GM23248 (cell line): ENCODE data around the gene KL. TPM values are rescaled to one million over a fixed set of nuclear protein-coding genes. Genes with fewer than 3 reads are reported as not detected.

Source experiments
- DNase-seq: peaks from one replicate; pipeline ENCODE4 v3.0.0-alpha.2; 2015
- H2AFZ ChIP-seq: fragments of 200-600 bp; sonication (generic); 2 replicates; pipeline ENCODE4 v1.6.1; 2016; ENCODE audit warnings: antibody characterized with exemption
- H3F3A ChIP-seq: fragments of 200-600 bp; sonication (generic); 2 replicates; pipeline ENCODE4 v1.6.1; 2016; ENCODE audit warnings: mild to moderate bottlenecking, antibody characterized with exemption, mixed run types; ENCODE audit not compliant: insufficient read depth
- H3K27ac ChIP-seq: fragments of 200-600 bp; sonication (generic); 2 replicates; pipeline ENCODE4 v1.5.1; 2016; ENCODE audit warnings: mild to moderate bottlenecking
- H3K27me3 ChIP-seq: fragments of 200-600 bp; sonication (generic); replicated peaks from 2 replicates; pipeline ENCODE4 v1.6.1; 2016; ENCODE audit warnings: mild to moderate bottlenecking; ENCODE audit not compliant: insufficient read depth
- H3K36me3 ChIP-seq: fragments of 200-600 bp; sonication (generic); 2 replicates; pipeline ENCODE4 v1.6.1; 2016; ENCODE audit warnings: low read depth, mild to moderate bottlenecking
- H3K4me1 ChIP-seq: fragments of 200-600 bp; sonication (generic); 2 replicates; pipeline ENCODE4 v1.6.1; 2016; ENCODE audit warnings: mild to moderate bottlenecking; ENCODE audit not compliant: insufficient read depth
- H3K4me2 ChIP-seq: fragments of 200-600 bp; sonication (generic); one replicate; pipeline ENCODE4 v1.6.1; 2016; ENCODE audit warnings: mild to moderate bottlenecking; ENCODE audit not compliant: unreplicated experiment
- H3K4me3 ChIP-seq: fragments of 200-600 bp; sonication (generic); 2 replicates; pipeline ENCODE4 v1.5.1; 2016; ENCODE audit warnings: mild to moderate bottlenecking
- H3K79me2 ChIP-seq: fragments of 200-600 bp; sonication (generic); 2 replicates; pipeline ENCODE4 v1.6.1; 2016; ENCODE audit warnings: mild to moderate bottlenecking; ENCODE audit not compliant: insufficient read depth
- H3K9ac ChIP-seq: fragments of 200-600 bp; sonication (generic); 2 replicates; pipeline ENCODE4 v1.6.1; 2016; ENCODE audit warnings: mild to moderate bottlenecking
- H3K9me2 ChIP-seq: fragments of 200-600 bp; sonication (generic); 2 replicates; pipeline ENCODE4 v1.6.1; 2016; ENCODE audit warnings: mixed run types, mild to moderate bottlenecking, moderate library complexity; ENCODE audit not compliant: insufficient read depth
- H3K9me3 ChIP-seq: fragments of 200-600 bp; sonication (generic); one replicate; pipeline ENCODE4 v1.6.1; 2017; ENCODE audit warnings: low read depth
- H4K20me1 ChIP-seq: fragments of 200-600 bp; sonication (generic); 2 replicates; pipeline ENCODE4 v1.6.0; 2016; ENCODE audit not compliant: insufficient read depth
- EZH2 ChIP-seq: fragments of 200-600 bp; sonication (generic); IDR thresholded peaks from 2 replicates; pipeline ENCODE4 v1.6.1; 2018; ENCODE audit warnings: antibody characterized with exemption, mild to moderate bottlenecking; ENCODE audit not compliant: insufficient read depth, poor library complexity, severe bottlenecking
- EZH2phosphoT487 ChIP-seq: fragments of 200-600 bp; sonication (generic); IDR thresholded peaks from 2 replicates; pipeline ENCODE4 v1.6.1; 2018; ENCODE audit warnings: antibody characterized with exemption, moderate library complexity, mild to moderate bottlenecking, low read depth; ENCODE audit not compliant: insufficient read depth
- WGBS, 2 experiments: methylation state at CpG; one replicate each; pipeline ENCODE4 v1.1.6; 2015 to 2017; ENCODE audit warnings: low lambda C conversion rate in 2 of 2, low coverage in 1 of 2; ENCODE audit errors: missing lambda C conversion rate in 2 of 2; 5-methylcytosine and 5-hydroxymethylcytosine counted together
- in situ Hi-C: fragments of 300-500 bp; cut with MboI; formaldehyde crosslinking; loops from 2 replicates; pipeline ENCODE4 v1.15.0; 2020
- polyA plus RNA-seq: library from polyadenylated mRNA; unstranded; fragments of >200 nt; fragmentation: Nextera tagmentation; extraction: Ambion mirVana; gene quantifications from 2 replicates; pipeline ENCODE4 v1.2.1, GENCODE V29; 2016
- total RNA-seq: library from RNA; depleted of rRNA; stranded (reverse); fragments of >200 nt; shearing (Covaris generic); gene quantifications from 2 replicates; pipeline ENCODE4 v1.2.3, GENCODE V29; 2014

Gene KL
- total and polyA plus RNA-seq, 2 experiments from 2014 or later = 0.22 TPM; not detected in 1

GRCh38 chr13:32998966-32999365, 17.3 kb upstream of the KL start:
- Histone ChIP-seq H3K4me2 (no peak overlapping the region), H3K4me1 (no peaks in the 10 kb centered on the region), H3K27ac (no peak overlapping the region), H3K9me3 (no peaks in the 10 kb centered on the region), H3K36me3 (no peaks in the 10 kb centered on the region), H3K27me3 (no peaks in the 10 kb centered on the region), H3K9me2 (no peaks in the 10 kb centered on the region), H3K9ac (no peak overlapping the region), H3K79me2 (no peaks in the 10 kb centered on the region), H2AFZ (no peak overlapping the region), H3F3A (no peaks in the 10 kb centered on the region), H4K20me1 (no peaks in the 10 kb centered on the region), H3K4me3 (no peak overlapping the region)
- in situ Hi-C loops = no loop called here
- 77 to 79% methylated on average over 5 of the region's 5 CpGs for WGBS, 2 experiments
- TF ChIP-seq EZH2phosphoT487 (no peak), EZH2 (no peak)
- DNase-seq = no peak

- Histone ChIP-seq H3K27me3 (no peaks in the 10 kb centered on the region), H3K4me3 (no peak overlapping the region), H3K9me2 (no peaks in the 10 kb centered on the region), H2AFZ (no peak overlapping the region), H3F3A (no peaks in the 10 kb centered on the region), H4K20me1 (no peaks in the 10 kb centered on the region), H3K27ac (no peak overlapping the region), H3K9ac (no peak overlapping the region), H3K4me1 (no peaks in the 10 kb centered on the region), H3K79me2 (no peaks in the 10 kb centered on the region), H3K36me3 (no peaks in the 10 kb centered on the region), H3K4me2 (no peak overlapping the region), H3K9me3 (no peaks in the 10 kb centered on the region)
- TF ChIP-seq EZH2 (no peak), EZH2phosphoT487 (no peak)
- in situ Hi-C loops = no loop called here
- no peak for DNase-seq
- WGBS, 2 experiments = 46 to 49% methylated on average over 1 of the region's 1 CpG
Observed at GRCh38 chr13:33000365-33000764, 15.9 kb upstream of the KL start.

GRCh38 chr13:33003458-33004019, 12.7 kb upstream of the KL start:
- H3F3A ChIP-seq = no peaks in the 10 kb centered on the region
- in situ Hi-C loops = no loop called here
- DNase-seq = no peak
- no peak overlapping the region for H3K9ac ChIP-seq
- H3K4me2 ChIP-seq = no peak overlapping the region
- no peak overlapping the region for H3K4me3 ChIP-seq
- no peak for TF ChIP-seq EZH2phosphoT487
- no peak for TF ChIP-seq EZH2
- 86 to 89% methylated on average over 2 of the region's 2 CpGs for WGBS, 2 experiments
- H3K4me1 ChIP-seq = no peaks in the 10 kb centered on the region
- H3K79me2 ChIP-seq = no peaks in the 10 kb centered on the region
- no peaks in the 10 kb centered on the region for H3K9me3 ChIP-seq
- no peak overlapping the region for H2AFZ ChIP-seq
- no peaks in the 10 kb centered on the region for H4K20me1 ChIP-seq
- H3K27me3 ChIP-seq = no peaks in the 10 kb centered on the region
- no peak overlapping the region for H3K27ac ChIP-seq
- H3K9me2 ChIP-seq = no peaks in the 10 kb centered on the region
- H3K36me3 ChIP-seq = no peaks in the 10 kb centered on the region

- in situ Hi-C loops = no loop called here
- Histone ChIP-seq H3K36me3 (no peaks in the 10 kb centered on the region), H3K27me3 (no peaks in the 10 kb centered on the region), H3F3A (no peaks in the 10 kb centered on the region), H3K79me2 (no peaks in the 10 kb centered on the region), H3K4me1 (no peaks in the 10 kb centered on the region), H2AFZ (peak overlapping the region; percentile 44), H3K4me2 (no peak overlapping the region), H3K9me3 (no peaks in the 10 kb centered on the region), H3K9me2 (no peaks in the 10 kb centered on the region), H3K9ac (no peak overlapping the region), H4K20me1 (no peaks in the 10 kb centered on the region), H3K4me3 (no peak overlapping the region), H3K27ac (no peak overlapping the region)
- WGBS, 2 experiments = 6 to 9% methylated on average over 3 of the region's 3 CpGs
- DNase-seq = peak; percentile 16
- TF ChIP-seq EZH2phosphoT487 (no peak), EZH2 (no peak)
Observed at GRCh38 chr13:33004511-33004910, 11.7 kb upstream of the KL start.

GRCh38 chr13:33006134-33006533, 10.1 kb upstream of the KL start:
- H3K79me2 ChIP-seq = no peaks in the 10 kb centered on the region
- no peak for DNase-seq
- H3K4me2 ChIP-seq = no peak overlapping the region
- H3K36me3 ChIP-seq = no peaks in the 10 kb centered on the region
- H3K4me1 ChIP-seq = no peaks in the 10 kb centered on the region
- H3K27ac ChIP-seq = no peak overlapping the region
- H3F3A ChIP-seq = no peaks in the 10 kb centered on the region
- no peak overlapping the region for H3K9ac ChIP-seq
- in situ Hi-C loops = no loop called here
- TF ChIP-seq EZH2 = no peak
- TF ChIP-seq EZH2phosphoT487 = no peak
- no peaks in the 10 kb centered on the region for H4K20me1 ChIP-seq
- no peak overlapping the region for H2AFZ ChIP-seq
- H3K9me3 ChIP-seq = no peaks in the 10 kb centered on the region
- H3K9me2 ChIP-seq = no peaks in the 10 kb centered on the region
- no peaks in the 10 kb centered on the region for H3K27me3 ChIP-seq
- no peak overlapping the region for H3K4me3 ChIP-seq
- 64 to 78% methylated on average over 2 of the region's 2 CpGs for WGBS, 2 experiments
